B cell (primary cell): ENCODE data around the gene NUDT14. TPM values are rescaled to one million over a fixed set of nuclear protein-coding genes. Genes with fewer than 3 reads are reported as not detected.

Experiments used
- ATAC-seq: fragments of 200-7000 bp; cut with Tn5 transposase; one replicate; pipeline ENCODE4 v1.10.0; 2021; ENCODE audit warnings: low read depth, mild to moderate bottlenecking, moderate number of reproducible peaks, moderate library complexity
- CTCF ChIA-PET: fragments of 350-600 bp; sonication (Branson Sonifier 250); formaldehyde crosslinking; loops from one replicate; lab custom pipeline; 2021; ENCODE audit warnings: antibody characterized with exemption, inconsistent platforms; lab: Charles Lee
- POLR2A ChIA-PET: fragments of 350-600 bp; sonication (Branson Sonifier 250); formaldehyde crosslinking; loops from one replicate; lab custom pipeline; 2021; ENCODE audit warnings: antibody characterized with exemption; lab: Charles Lee
- DNase-seq: peaks from one replicate; pipeline ENCODE4 v3.0.0; 2013
- H2AFZ ChIP-seq: 2 replicates; pipeline ENCODE4 v1.6.1; 2012; ENCODE audit warnings: mild to moderate bottlenecking, low read depth, low read length; ENCODE audit not compliant: insufficient read depth, poor library complexity, severe bottlenecking
- H3K27ac ChIP-seq, 2 donors: 1 replicate in 1 of 2; 2 replicates in 1 of 2; pipeline ENCODE4 v1.5.1; 2012 to 2013; ENCODE audit warnings: low read length in 2 of 2, mild to moderate bottlenecking in 2 of 2, moderate library complexity in 1 of 2
- H3K27me3 ChIP-seq, 4 experiments: fragments of 200-600 bp in 1 of 4; sonication (generic) in 1 of 4; replicated peaks in 1 of 4; 1 replicate in 2 of 4; 2 replicates in 2 of 4; pipeline versions ENCODE4 v1.6.1 to v1.7.0; 2013 to 2016; ENCODE audit warnings: low read length in 3 of 4, mild to moderate bottlenecking in 2 of 4, mixed read lengths in 1 of 4, moderate library complexity in 1 of 4; ENCODE audit not compliant: insufficient read depth in 4 of 4, control insufficient read depth in 3 of 4; ENCODE audit errors: control extremely low read depth in 1 of 4
- H3K36me3 ChIP-seq, 2 experiments: replicated peaks in 1 of 2; 1 replicate in 1 of 2; 2 replicates in 1 of 2; pipeline versions ENCODE4 v1.6.1 to v1.7.1; 2013; ENCODE audit warnings: low read length in 1 of 2; ENCODE audit not compliant: insufficient read depth in 2 of 2, control insufficient read depth in 1 of 2; ENCODE audit errors: control extremely low read depth in 1 of 2, extremely low read depth in 1 of 2
- H3K4me1 ChIP-seq, 2 donors: fragments of 200-600 bp in 1 of 2; sonication (generic) in 1 of 2; 1 replicate in 1 of 2; 2 replicates in 1 of 2; pipeline versions ENCODE4 v1.5.1 to v1.6.1; 2013 to 2017; ENCODE audit warnings: low read length in 2 of 2; ENCODE audit not compliant: control insufficient read depth in 2 of 2, insufficient read depth in 2 of 2
- H3K4me2 ChIP-seq: replicated peaks from 2 replicates; pipeline ENCODE3; 2012; ENCODE audit warnings: mild to moderate bottlenecking, low read depth, low read length; ENCODE audit not compliant: poor library complexity, severe bottlenecking
- H3K4me3 ChIP-seq, 5 experiments: fragments of 200-600 bp in 1 of 5; sonication (generic) in 1 of 5; 1 replicate in 3 of 5; 2 replicates in 2 of 5; pipeline versions ENCODE4 v1.5.1 to v1.7.0; 2011 to 2016; ENCODE audit warnings: low read length in 4 of 5, mild to moderate bottlenecking in 4 of 5, low read depth in 2 of 5, control low read depth in 1 of 5, moderate library complexity in 1 of 5; ENCODE audit not compliant: insufficient read depth in 1 of 5; ENCODE audit errors: control extremely low read depth in 1 of 5, extremely low read depth in 1 of 5
- H3K79me2 ChIP-seq: fragments of 200-600 bp; sonication (generic); one replicate; pipeline ENCODE4 v1.6.0; 2016; ENCODE audit warnings: low read length; ENCODE audit not compliant: control insufficient read depth, insufficient read depth
- H3K9ac ChIP-seq: fragments of 200-600 bp; sonication (generic); 2 replicates; pipeline ENCODE4 v1.6.1; 2017; ENCODE audit warnings: mild to moderate bottlenecking, low read length, moderate library complexity
- H3K9me3 ChIP-seq, 3 donors: one replicate each; pipeline versions ENCODE4 v1.6.1 to v1.7.1; 2013; ENCODE audit warnings: low read length in 2 of 3; ENCODE audit not compliant: control insufficient read depth in 2 of 3, insufficient read depth in 1 of 3; ENCODE audit errors: control extremely low read depth in 1 of 3
- H4K20me1 ChIP-seq: 2 replicates; pipeline ENCODE4 v1.6.0; 2012; ENCODE audit warnings: mild to moderate bottlenecking, low read length; ENCODE audit not compliant: insufficient read depth, control insufficient read depth, poor library complexity, severe bottlenecking
- H3K27ac Mint-ChIP-seq: one replicate; pipeline ENCODE4 v1.8.0; 2021; ENCODE audit warnings: mixed read lengths
- H3K27me3 Mint-ChIP-seq: one replicate; pipeline ENCODE4 v1.8.0; 2021; ENCODE audit warnings: mixed read lengths
- H3K4me1 Mint-ChIP-seq: one replicate; pipeline ENCODE4 v1.8.0; 2021; ENCODE audit warnings: mixed read lengths
- H3K4me3 Mint-ChIP-seq: one replicate; pipeline ENCODE4 v1.8.0; 2021; ENCODE audit warnings: mixed read lengths
- H3K9me3 Mint-ChIP-seq: one replicate; pipeline ENCODE4 v1.8.0; 2022; ENCODE audit warnings: mixed read lengths; ENCODE audit not compliant: insufficient read depth
- CTCF ChIP-seq: fragments of 200-600 bp; IDR thresholded peaks from one replicate; pipeline ENCODE4 v1.8.0; 2022; ENCODE audit warnings: antibody characterized with exemption, mild to moderate bottlenecking
- EZH2 ChIP-seq: IDR thresholded peaks from 2 replicates; pipeline ENCODE4 v1.6.1; 2012; ENCODE audit warnings: borderline replicate concordance, low read depth, mild to moderate bottlenecking, moderate library complexity, low read length; ENCODE audit not compliant: insufficient read depth, poor library complexity, severe bottlenecking
- WGBS: methylation state at CpG from one replicate; pipeline ENCODE4 v1.1.5; 2013; ENCODE audit warnings: missing lambda C conversion rate; ENCODE audit not compliant: insufficient coverage; 5-methylcytosine and 5-hydroxymethylcytosine counted together
- intact Hi-C: fragments of 100-400 bp; cut with micrococcal nuclease; formaldehyde crosslinking; loops from one replicate; pipeline ENCODE4 v1.10.0; 2022
- polyA plus RNA-seq: library from polyadenylated mRNA; depleted of rRNA; stranded (reverse); fragments of >200 nt; gene quantifications from 2 replicates; pipeline ENCODE4 v1.2.3, GENCODE V29; 2012
- total RNA-seq, 2 donors: library from RNA; stranded (reverse); fragments of 120-200 nt in 1 of 2; gene quantifications; 1 replicate in 1 of 2; 2 replicates in 1 of 2; pipeline versions ENCODE4 v1.2.3 to v1.2.4, GENCODE V29; 2013 to 2022

The NUDT14 gene
- total and polyA plus RNA-seq, 2 donors (not counting 1 experiment from before 2014, with no cell fraction given), result 17.4 to 31.6 TPM

DNA sequence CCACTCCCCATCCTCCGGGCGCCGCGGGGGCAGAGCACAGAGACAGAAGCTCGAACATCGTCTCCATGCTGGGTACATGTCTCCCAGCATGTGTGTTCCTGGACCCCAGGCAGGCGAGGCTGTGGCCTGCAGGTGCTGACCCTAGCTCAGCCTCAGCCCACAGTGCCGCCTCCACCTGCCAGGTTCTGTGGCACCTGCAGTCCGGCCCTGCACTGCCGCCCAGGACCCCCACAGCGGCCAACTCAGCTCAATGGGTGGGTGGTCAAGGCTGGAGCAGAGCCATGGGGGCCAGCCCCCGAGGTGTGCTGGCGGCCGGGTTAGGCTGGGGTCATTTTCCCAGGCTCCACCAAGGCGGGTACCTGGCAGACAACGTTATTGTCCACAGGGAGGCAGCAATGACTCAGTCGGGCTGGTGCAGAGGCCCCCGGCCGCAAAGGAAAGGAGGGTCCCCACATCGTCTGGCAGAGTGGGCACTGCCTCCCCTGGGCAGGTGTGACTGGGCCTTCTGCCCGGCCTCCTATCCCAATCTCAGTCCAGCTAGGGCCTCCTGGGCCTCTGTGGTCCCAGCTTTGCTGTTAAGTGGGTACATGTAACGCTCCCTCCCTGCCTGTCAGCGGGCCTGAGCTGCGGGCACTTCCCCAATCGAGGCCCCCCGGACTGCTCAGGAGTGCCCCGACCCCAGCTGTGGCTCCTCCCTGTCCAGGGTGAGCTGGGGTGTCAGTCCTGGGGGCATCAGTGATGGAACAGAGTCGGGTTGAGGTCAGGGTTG is 20.2 kb upstream of the NUDT14 start:
- peaks cover 25 to 40% of the 10 kb centered on the region in 2 donors for H3K4me1 ChIP-seq
- H3K4me2 ChIP-seq, result peak overlapping the region; percentile 22
- TF ChIP-seq CTCF (no peak), EZH2 (no peak)
- no peaks in the 10 kb centered on the region for H3K79me2 ChIP-seq
- ATAC-seq (peak; percentile 7), DNase-seq (no peak)
- ChIA-PET CTCF (interaction anchor here (1.2 to 2.0 kb wide), 3 partner anchors 100 to 331 kb away, joined by 4 read pairs; partner anchors contain the start of gene BRF1), POLR2A (interaction anchor here (0.6 kb wide), 1 partner anchor 147 kb away, joined by 4 read pairs; no protein-coding TSS in a partner anchor)
- peaks cover 0 to 71% (median 23%) of the 10 kb centered on the region in 4 experiments for H3K27me3 ChIP-seq
- no peaks in the 10 kb centered on the region for H3K36me3 ChIP-seq
- H3K9me3 ChIP-seq, result peaks cover 0 to 13% (median 0%) of the 10 kb centered on the region in 3 donors
- no peak overlapping the region for H3K27ac Mint-ChIP-seq
- intact Hi-C loops, result loop anchor here (5.0 kb wide), 3 partner anchors 109 to 326 kb away; partner anchors contain the start of genes TEDC1 and TMEM121
- H3K9ac ChIP-seq, result no peak overlapping the region
- H3K4me1 Mint-ChIP-seq, result peaks cover 19% of the 10 kb centered on the region
- H3K9me3 Mint-ChIP-seq, result no peaks in the 10 kb centered on the region
- peaks cover 22% of the 10 kb centered on the region for H3K27me3 Mint-ChIP-seq
- H2AFZ ChIP-seq, result peak overlapping the region; percentile 32
- no peak overlapping the region for H3K27ac ChIP-seq
- peak overlapping the region; percentile 10 for H3K4me3 Mint-ChIP-seq
- no peaks in the 10 kb centered on the region for H4K20me1 ChIP-seq
- 34% methylated on average over 28 of the region's 28 CpGs for WGBS
- H3K4me3 ChIP-seq, result no peak overlapping the region

DNA sequence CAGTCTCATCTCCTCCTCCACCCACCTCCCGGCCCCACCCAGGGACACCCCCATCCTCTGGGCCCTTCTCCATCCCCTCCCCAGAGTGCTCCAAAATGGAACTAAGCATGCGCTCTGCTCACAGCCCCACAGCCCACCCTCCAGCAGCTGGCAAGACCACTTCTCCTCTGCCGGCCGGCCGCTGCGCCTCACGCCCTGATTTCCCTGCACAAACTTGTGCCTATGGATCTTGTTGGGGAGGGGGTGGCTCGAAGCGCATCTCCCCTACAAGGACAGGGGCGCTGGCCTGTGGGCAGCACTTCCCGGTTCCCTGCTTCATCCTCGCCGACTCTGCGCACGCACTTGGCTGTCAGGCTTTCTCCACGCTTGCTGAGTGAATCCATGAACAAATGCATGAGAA is 19.5 kb upstream of the NUDT14 start:
- Mint-ChIP-seq H3K4me1 (peaks cover 26% of the 10 kb centered on the region), H3K27me3 (peaks cover 26% of the 10 kb centered on the region), H3K9me3 (no peaks in the 10 kb centered on the region), H3K27ac (no peak overlapping the region), H3K4me3 (no peak overlapping the region)
- 87% methylated on average over 10 of the region's 16 CpGs for WGBS
- H4K20me1 ChIP-seq, result no peaks in the 10 kb centered on the region
- no peak overlapping the region for H3K27ac ChIP-seq
- no peak overlapping the region for H3K4me3 ChIP-seq
- H3K9ac ChIP-seq, result no peak overlapping the region
- H3K4me1 ChIP-seq, result peaks cover 32 to 47% of the 10 kb centered on the region in 2 donors
- intact Hi-C loops, result loop anchor here (5.0 kb wide), 3 partner anchors 108 to 327 kb away; partner anchors contain the start of genes TEDC1 and TMEM121
- ChIA-PET POLR2A (no interaction called here), CTCF (interaction anchor here (1.4 to 2.0 kb wide), 2 partner anchors 101 to 151 kb away, joined by 4 read pairs; partner anchors contain the start of gene BRF1)
- TF ChIP-seq CTCF, result no peak
- no peak for TF ChIP-seq EZH2
- H3K27me3 ChIP-seq, result peaks cover 0 to 78% (median 26%) of the 10 kb centered on the region in 4 experiments
- ATAC-seq (no peak), DNase-seq (no peak)
- H3K4me2 ChIP-seq, result no peak overlapping the region
- no peaks in the 10 kb centered on the region for H3K79me2 ChIP-seq
- peaks cover 0 to 18% (median 0%) of the 10 kb centered on the region in 3 donors for H3K9me3 ChIP-seq
- H3K36me3 ChIP-seq, result no peaks in the 10 kb centered on the region
- no peak overlapping the region for H2AFZ ChIP-seq
